H1 (cell line): ENCODE data around the gene GPRIN1. TPM values are rescaled to one million over a fixed set of nuclear protein-coding genes. Genes with fewer than 3 reads are reported as not detected.

Experiments
- ASH2L ChIP-seq: fragments of 200-600, 300-600 bp; sonication (generic); IDR thresholded peaks from one replicate; pipeline ENCODE4 v1.7.1; 2017; ENCODE audit warnings: low read length
- CBX5 ChIP-seq: fragments of 300-800, 300-1000 bp; sonication (generic); IDR thresholded peaks from 2 replicates; pipeline ENCODE4 v1.7.1; 2016; ENCODE audit warnings: antibody characterized with exemption, low read length, low read depth
- EZH2 ChIP-seq: fragments of 200-600 bp; sonication (generic); IDR thresholded peaks from 2 replicates; pipeline ENCODE4 v1.7.1; 2012; ENCODE audit warnings: low read depth, mild to moderate bottlenecking, moderate library complexity, low read length, inconsistent platforms; ENCODE audit not compliant: severe bottlenecking
- FOSL1 ChIP-seq: IDR thresholded peaks from 2 replicates; pipeline ENCODE4 v1.6.1; 2011; ENCODE audit warnings: mild to moderate bottlenecking, low read depth, low read length, moderate library complexity; ENCODE audit not compliant: insufficient read depth
- GTF2F1 ChIP-seq: IDR thresholded peaks from 2 replicates; pipeline ENCODE4 v1.6.1; 2012; ENCODE audit warnings: low read depth, low read length, improper control_type of control experiment, borderline replicate concordance
- HDAC6 ChIP-seq: IDR thresholded peaks from one replicate; pipeline ENCODE4 v1.7.1; 2012; ENCODE audit warnings: low read depth, mild to moderate bottlenecking, inconsistent platforms, low read length, moderate library complexity
- NRF1 ChIP-seq: IDR thresholded peaks from 2 replicates; pipeline ENCODE4 v1.6.1; 2011; ENCODE audit warnings: mild to moderate bottlenecking, low read depth, low read length, improper control_type of control experiment
- PHF8 ChIP-seq: fragments of 200-600 bp; sonication (generic); conservative IDR thresholded peaks from 2 replicates; pipeline ENCODE4 v1.7.1; 2012; ENCODE audit warnings: low read depth, mild to moderate bottlenecking, inconsistent platforms, low read length, moderate library complexity
- POLR2A ChIP-seq, 2 experiments: IDR thresholded peaks; 1 replicate in 1 of 2; 2 replicates in 1 of 2; pipeline ENCODE4 v1.6.1; 2011; ENCODE audit warnings: low read depth in 2 of 2, low read length in 2 of 2, mild to moderate bottlenecking in 2 of 2; ENCODE audit errors: control extremely low read depth in 1 of 2
- RFX5 ChIP-seq: IDR thresholded peaks from 2 replicates; pipeline ENCODE4 v1.6.1; 2011; ENCODE audit warnings: low read depth, low read length, improper control_type of control experiment, borderline replicate concordance
- SAP30 ChIP-seq: fragments of 300-600 bp; sonication (generic); IDR thresholded peaks from 2 replicates; pipeline ENCODE4 v1.7.1; 2012; ENCODE audit warnings: low read length, moderate library complexity, mild to moderate bottlenecking, inconsistent platforms; ENCODE audit not compliant: insufficient read depth, insufficient replicate concordance
- polyA plus RNA-seq, 7 experiments: library from polyadenylated mRNA; depleted of rRNA in 3 of 7; stranded (reverse) in 5 of 7; unstranded in 2 of 7; fragments of >200 nt in 5 of 7; fragments of 200-250 nt in 2 of 7; gene quantifications; 1 replicate in 5 of 7; 2 replicates in 1 of 7; 4 replicates in 1 of 7; pipeline versions ENCODE4 v1.2.1 to v1.2.3, GENCODE V29; 2011 to 2013; ENCODE audit warnings: missing spikeins in 2 of 7, mixed read lengths in 2 of 7
- total RNA-seq: library from RNA; stranded (reverse); fragmentation: NEBNext Ultra II Directional; extraction: Animal tissue kit (Norgen Biotek cat#: 25700); gene quantifications from 2 replicates; pipeline ENCODE4 v1.2.1, GENCODE V29; 2021

Gene GPRIN1
- total and polyA plus RNA-seq, 2 of the 8 experiments (the other 6 are each of a cell fraction or from before 2014, with no cell fraction given) = 3.3 to 12.0 TPM

GRCh38 chr5:176619569-176620332, 9.8 kb upstream of the GPRIN1 start (continued):
- TF ChIP-seq POLR2A (IDR thresholded peaks at IDR 0.05; ENCODE audit: control extremely low read depth in 1 of 2, low read depth in 2 of 2, low read length in 2 of 2) = no peak
- TF ChIP-seq NRF1 = no peak
- no peak for TF ChIP-seq CBX5
- TF ChIP-seq EZH2 = peak; percentile 48
- no peak for TF ChIP-seq FOSL1
- no peak for TF ChIP-seq HDAC6
- peak; percentile 13 for TF ChIP-seq ASH2L
- TF ChIP-seq SAP30 = no peak
- no peak for TF ChIP-seq GTF2F1
- TF ChIP-seq RFX5 = no peak
- no peak for TF ChIP-seq PHF8
- TF ChIP-seq, all 59 proteins: peak for 8
